ENCODE measurements around the gene RRAS. TPM values are rescaled to one million over a fixed set of nuclear protein-coding genes. Genes with fewer than 3 reads are reported as not detected.

RRAS gene
- total RNA-seq, 1 donor from 2014 or later, result 28.6 TPM

DNA sequence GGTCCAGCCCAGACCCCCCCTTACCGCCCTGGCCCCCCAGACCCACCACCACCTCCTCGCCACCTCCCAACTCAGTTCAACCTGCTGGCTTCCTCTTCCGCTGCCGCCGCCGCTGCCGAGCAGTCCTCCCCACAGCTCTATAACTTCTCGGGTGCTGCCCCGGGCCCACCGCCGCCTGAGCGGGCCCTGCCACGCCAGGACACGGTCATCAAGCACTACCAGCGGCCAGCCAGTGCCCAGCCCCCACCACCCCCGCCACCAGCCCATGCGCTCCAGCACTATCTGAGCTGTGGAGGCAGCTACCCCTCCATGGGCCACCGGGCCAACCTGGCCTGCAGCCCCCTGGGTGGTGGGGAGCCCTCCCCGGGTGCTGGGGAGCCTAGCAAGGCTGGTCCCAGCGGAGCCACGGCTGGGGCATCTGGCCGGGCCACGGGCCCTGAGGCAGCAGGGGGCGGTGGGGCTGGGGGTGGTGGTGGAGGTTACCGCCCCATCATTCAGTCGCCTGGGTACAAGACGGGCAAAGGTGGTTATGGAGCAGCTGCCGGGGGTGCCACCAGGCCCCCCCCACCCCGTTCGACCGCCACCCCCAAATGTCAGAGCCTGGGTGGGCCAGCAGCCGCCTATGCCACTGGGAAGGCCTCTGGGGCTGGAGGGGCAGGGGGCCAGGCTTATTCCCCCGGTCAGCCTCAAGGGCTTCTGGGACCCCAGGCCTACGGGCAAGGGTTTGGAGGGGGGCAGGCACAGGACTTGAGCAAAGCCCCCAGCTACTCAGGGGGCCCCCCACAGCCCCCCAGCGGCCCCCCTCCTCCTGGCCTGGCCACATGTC lies 44.7 kb downstream of the RRAS start:
- peaks cover 9% of the 10 kb centered on the region for H3K36me3 Mint-ChIP-seq
- peaks cover 20% of the 10 kb centered on the region for H3K4me1 Mint-ChIP-seq
- TF ChIP-seq, protein P1, sequence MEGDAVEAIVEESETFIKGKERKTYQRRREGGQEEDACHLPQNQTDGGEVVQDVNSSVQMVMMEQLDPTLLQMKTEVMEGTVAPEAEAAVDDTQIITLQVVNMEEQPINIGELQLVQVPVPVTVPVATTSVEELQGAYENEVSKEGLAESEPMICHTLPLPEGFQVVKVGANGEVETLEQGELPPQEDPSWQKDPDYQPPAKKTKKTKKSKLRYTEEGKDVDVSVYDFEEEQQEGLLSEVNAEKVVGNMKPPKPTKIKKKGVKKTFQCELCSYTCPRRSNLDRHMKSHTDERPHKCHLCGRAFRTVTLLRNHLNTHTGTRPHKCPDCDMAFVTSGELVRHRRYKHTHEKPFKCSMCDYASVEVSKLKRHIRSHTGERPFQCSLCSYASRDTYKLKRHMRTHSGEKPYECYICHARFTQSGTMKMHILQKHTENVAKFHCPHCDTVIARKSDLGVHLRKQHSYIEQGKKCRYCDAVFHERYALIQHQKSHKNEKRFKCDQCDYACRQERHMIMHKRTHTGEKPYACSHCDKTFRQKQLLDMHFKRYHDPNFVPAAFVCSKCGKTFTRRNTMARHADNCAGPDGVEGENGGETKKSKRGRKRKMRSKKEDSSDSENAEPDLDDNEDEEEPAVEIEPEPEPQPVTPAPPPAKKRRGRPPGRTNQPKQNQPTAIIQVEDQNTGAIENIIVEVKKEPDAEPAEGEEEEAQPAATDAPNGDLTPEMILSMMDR (IDR thresholded peaks at IDR 0.05; ENCODE audit: unreplicated experiment), result no peak
- H3K27me3 Mint-ChIP-seq (ENCODE audit: low read depth), result no peaks in the 10 kb centered on the region
- H3K9me3 Mint-ChIP-seq, result no peaks in the 10 kb centered on the region
- H3K27ac Mint-ChIP-seq, result no peak overlapping the region
- H3K4me3 Mint-ChIP-seq, result no peak overlapping the region
- no peak for DNase-seq (ENCODE audit: low spot score in 2 of 2, unreplicated experiment in 2 of 2)

DNA sequence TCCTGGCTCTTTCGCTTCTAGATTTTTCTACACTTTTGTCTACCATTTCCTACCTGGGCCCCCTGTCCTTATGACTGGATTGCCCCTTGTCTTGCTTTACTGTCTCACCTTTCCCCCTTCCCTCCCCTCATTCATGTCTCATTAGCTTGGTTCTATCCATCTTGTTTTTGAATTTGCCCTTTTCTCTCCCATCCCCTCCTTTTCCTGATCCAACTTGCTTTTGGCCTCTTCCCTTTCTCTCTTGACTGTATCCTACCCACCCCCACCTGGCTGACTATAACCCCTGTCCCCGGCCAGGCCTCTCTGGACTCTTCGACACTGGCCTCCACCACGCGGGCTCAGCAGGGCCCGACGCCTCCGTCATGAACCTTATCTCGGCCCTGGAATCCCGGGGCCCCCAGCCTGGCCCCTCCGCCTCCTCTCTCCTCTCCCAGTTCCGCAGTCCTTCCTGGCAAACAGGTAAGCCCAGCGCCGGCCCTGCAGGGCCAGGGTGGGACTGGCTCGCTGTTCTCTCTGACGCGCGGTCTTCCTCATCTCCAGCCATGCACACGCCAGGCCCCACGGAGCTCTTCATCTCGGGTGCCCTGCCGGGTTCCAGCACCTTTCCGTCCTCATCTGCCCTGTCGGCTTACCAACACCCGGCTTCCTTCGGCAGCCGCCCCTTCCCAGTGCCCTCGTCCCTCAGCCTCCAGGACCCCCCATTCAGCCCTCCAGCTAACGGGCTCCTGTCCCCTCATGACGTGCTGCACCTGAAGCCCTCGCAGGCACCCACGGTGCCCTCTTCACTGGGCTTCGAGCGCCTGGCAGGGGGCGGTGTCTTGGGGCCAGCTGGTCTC lies 45.6 kb downstream of the RRAS start:
- TF ChIP-seq, protein P1 (IDR thresholded peaks at IDR 0.05; ENCODE audit: unreplicated experiment), result no peak
- H3K9me3 Mint-ChIP-seq, result no peaks in the 10 kb centered on the region
- H3K4me1 Mint-ChIP-seq, result peaks cover 20% of the 10 kb centered on the region
- DNase-seq (ENCODE audit: low spot score in 2 of 2, unreplicated experiment in 2 of 2), result no peak
- no peaks in the 10 kb centered on the region for H3K27me3 Mint-ChIP-seq (ENCODE audit: low read depth)
- H3K36me3 Mint-ChIP-seq, result peaks cover 5% of the 10 kb centered on the region
- peak overlapping the region; percentile 91 for H3K27ac Mint-ChIP-seq
- H3K4me3 Mint-ChIP-seq, result peak overlapping the region; percentile 86

DNA sequence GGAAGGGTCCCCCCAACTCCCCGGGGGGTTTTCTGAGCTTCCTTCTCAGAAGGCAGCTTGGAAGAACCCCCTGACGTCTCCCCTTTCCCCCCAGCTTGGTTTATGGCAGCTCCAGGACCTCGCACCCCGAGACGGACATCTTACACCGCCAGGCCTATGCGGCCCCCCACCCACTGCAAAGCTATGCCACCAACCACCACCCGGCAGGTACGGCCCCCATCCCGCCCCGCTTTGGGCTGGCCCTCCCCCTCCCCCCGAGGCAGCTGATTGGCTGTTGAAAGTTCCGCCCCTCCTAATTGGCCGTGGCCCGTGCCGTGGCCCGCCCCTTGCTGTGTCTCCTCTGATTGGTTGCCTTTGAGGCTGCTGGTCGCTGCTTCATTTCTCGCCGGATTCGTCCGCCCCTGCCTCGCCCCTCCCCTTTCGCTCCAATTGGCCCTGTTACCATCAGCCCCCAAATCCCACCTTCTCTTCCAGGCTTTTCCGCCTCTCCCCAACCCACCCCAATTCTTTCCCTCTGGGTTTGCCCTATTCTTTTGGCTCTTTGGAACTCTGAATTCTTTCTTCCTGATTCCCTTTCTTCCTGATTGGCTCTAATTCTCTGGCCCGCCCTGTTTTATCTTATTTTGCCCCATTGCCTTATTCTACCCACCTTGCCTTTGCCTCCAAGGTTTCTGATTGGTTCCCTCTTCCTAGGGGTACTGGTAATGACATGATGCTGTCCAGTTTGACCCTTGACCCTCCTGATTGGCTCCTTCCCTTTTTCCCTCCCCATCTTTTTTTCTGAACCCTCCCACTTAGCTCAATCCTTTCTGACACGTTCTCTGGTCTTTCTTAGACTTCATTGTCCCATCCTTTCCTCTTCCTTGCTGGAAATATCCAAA lies 46.5 kb downstream of the RRAS start:
- Mint-ChIP-seq H3K36me3 (no peaks in the 10 kb centered on the region), H3K27ac (peak overlapping the region; percentile 91), H3K27me3 (ENCODE audit: low read depth) (no peaks in the 10 kb centered on the region), H3K4me3 (peak overlapping the region; percentile 86), H3K4me1 (peaks cover 20% of the 10 kb centered on the region), H3K9me3 (no peaks in the 10 kb centered on the region)
- TF ChIP-seq, protein P1 (IDR thresholded peaks at IDR 0.05; ENCODE audit: unreplicated experiment), result no peak
- peak; percentile 89 to 91 for DNase-seq (ENCODE audit: low spot score in 2 of 2, unreplicated experiment in 2 of 2)

DNA sequence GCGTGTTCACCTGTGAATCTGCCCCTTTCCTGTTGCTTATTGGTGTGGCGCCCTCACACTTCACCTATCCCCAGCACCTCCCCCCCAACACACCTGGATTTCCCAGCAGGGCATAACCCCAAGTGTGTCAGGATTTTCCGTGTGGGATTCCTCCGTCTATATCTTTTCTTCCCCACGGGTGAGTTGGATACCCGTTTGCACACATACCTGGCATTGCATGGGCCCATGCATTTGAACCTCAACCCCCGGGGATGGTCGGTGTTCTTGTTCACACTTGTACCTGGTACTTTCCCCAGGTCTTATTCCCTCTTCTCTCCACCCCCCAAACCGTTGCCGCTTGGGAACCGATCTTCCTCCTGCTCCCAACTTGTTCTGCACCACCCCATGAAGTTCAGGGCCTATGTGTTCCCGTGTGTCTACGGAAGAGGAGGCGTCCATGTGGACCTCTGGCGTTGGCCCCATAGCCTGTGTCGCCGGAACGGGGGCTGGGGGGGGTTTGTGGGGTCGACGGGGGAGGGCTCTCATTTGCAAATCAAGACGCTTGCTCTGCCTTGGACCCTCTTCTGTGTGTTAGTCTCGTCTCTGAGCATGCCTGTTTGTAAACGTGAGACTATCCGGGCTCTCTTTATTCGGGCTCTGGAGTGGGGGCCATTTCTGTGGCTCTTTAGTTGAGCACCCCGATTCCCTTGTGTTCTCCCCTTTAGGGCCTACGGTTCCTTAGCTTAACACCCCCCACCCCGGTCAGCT lies 47.3 kb downstream of the RRAS start:
- no peaks in the 10 kb centered on the region for H3K36me3 Mint-ChIP-seq
- H3K4me1 Mint-ChIP-seq, result peaks cover 20% of the 10 kb centered on the region
- peak overlapping the region; percentile 91 for H3K27ac Mint-ChIP-seq
- TF ChIP-seq, protein P1 (IDR thresholded peaks at IDR 0.05; ENCODE audit: unreplicated experiment), result no peak
- peak overlapping the region; percentile 86 for H3K4me3 Mint-ChIP-seq
- H3K27me3 Mint-ChIP-seq (ENCODE audit: low read depth), result no peaks in the 10 kb centered on the region
- H3K9me3 Mint-ChIP-seq, result no peaks in the 10 kb centered on the region
- DNase-seq (ENCODE audit: low spot score in 2 of 2, unreplicated experiment in 2 of 2), result peak in 1 of 2 experiments; percentile 42
